ENCODE results near the gene CD109. TPM values are rescaled to one million over a fixed set of nuclear protein-coding genes. Genes with fewer than 3 reads are reported as not detected.

CD109 gene
- total RNA-seq, 1 experiment from 2014 or later, result 46.1 TPM

DNA sequence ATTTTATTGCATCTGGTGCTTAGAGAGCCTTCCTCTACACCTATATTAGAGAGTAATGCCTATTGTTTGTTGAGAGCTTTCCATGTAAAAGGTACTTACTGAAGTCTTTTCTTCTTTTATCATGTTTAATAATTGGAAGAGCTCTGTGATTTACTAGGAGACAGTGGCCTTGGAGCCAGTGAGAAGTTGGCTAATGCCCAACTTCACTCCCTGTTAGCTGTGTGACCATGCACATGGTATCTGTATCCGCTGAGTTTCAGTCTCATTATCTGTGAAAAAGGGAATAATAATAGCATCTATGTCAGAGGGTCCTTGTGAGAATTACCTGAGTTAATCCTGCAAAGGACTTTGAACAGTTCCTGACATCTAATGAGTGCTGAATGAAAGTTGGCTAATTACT, 105.0 kb downstream of the CD109 start:
- in situ Hi-C loops (cut with HindIII; ENCODE audit: low pct_unique_long_range_greater_than_20kb, low sequenced_read_pairs), result no loop called here
- Histone ChIP-seq H3K36me3 (ENCODE audit: control insufficient read depth, insufficient read depth, low read length) (no peaks in the 10 kb centered on the region), H3K4me3 (ENCODE audit: low read depth in 2 of 2, low read length in 2 of 2) (no peak overlapping the region), H3K27me3 (ENCODE audit: control insufficient read depth, insufficient read depth, low read length) (no peaks in the 10 kb centered on the region), H3K4me1 (ENCODE audit: control insufficient read depth, insufficient read depth, low read length) (no peaks in the 10 kb centered on the region), H3K27ac (ENCODE audit: low read length) (no peak overlapping the region), H3K9me3 (ENCODE audit: control insufficient read depth, insufficient read depth, low read depth, low read length) (no peaks in the 10 kb centered on the region)
- DNase-seq (ENCODE audit: low read depth, low spot score) (no peak), ATAC-seq (no peak)
- intact Hi-C loops (cut with micrococcal nuclease; ENCODE audit: unreplicated experiment), result no loop called here
- BruUV-seq (replicated peaks), result no TSS peak
- CTCF ChIA-PET, result no interaction called here
- POLR2A ChIA-PET, result no interaction called here
- TF ChIP-seq TCF7L2 (IDR thresholded peaks at IDR 0.05; ENCODE audit: low read depth, low read length), result no peak
- TF ChIP-seq POLR2AphosphoS5 (IDR thresholded peaks at IDR 0.05; ENCODE audit: low read depth, low read length), result no peak
- TF ChIP-seq SIN3A (IDR thresholded peaks at IDR 0.05; ENCODE audit: borderline replicate concordance, insufficient read depth, low read depth, low read length), result no peak
- TF ChIP-seq, protein P1, sequence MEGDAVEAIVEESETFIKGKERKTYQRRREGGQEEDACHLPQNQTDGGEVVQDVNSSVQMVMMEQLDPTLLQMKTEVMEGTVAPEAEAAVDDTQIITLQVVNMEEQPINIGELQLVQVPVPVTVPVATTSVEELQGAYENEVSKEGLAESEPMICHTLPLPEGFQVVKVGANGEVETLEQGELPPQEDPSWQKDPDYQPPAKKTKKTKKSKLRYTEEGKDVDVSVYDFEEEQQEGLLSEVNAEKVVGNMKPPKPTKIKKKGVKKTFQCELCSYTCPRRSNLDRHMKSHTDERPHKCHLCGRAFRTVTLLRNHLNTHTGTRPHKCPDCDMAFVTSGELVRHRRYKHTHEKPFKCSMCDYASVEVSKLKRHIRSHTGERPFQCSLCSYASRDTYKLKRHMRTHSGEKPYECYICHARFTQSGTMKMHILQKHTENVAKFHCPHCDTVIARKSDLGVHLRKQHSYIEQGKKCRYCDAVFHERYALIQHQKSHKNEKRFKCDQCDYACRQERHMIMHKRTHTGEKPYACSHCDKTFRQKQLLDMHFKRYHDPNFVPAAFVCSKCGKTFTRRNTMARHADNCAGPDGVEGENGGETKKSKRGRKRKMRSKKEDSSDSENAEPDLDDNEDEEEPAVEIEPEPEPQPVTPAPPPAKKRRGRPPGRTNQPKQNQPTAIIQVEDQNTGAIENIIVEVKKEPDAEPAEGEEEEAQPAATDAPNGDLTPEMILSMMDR (IDR thresholded peaks at IDR 0.05), result no peak
- TF ChIP-seq, protein P2, sequence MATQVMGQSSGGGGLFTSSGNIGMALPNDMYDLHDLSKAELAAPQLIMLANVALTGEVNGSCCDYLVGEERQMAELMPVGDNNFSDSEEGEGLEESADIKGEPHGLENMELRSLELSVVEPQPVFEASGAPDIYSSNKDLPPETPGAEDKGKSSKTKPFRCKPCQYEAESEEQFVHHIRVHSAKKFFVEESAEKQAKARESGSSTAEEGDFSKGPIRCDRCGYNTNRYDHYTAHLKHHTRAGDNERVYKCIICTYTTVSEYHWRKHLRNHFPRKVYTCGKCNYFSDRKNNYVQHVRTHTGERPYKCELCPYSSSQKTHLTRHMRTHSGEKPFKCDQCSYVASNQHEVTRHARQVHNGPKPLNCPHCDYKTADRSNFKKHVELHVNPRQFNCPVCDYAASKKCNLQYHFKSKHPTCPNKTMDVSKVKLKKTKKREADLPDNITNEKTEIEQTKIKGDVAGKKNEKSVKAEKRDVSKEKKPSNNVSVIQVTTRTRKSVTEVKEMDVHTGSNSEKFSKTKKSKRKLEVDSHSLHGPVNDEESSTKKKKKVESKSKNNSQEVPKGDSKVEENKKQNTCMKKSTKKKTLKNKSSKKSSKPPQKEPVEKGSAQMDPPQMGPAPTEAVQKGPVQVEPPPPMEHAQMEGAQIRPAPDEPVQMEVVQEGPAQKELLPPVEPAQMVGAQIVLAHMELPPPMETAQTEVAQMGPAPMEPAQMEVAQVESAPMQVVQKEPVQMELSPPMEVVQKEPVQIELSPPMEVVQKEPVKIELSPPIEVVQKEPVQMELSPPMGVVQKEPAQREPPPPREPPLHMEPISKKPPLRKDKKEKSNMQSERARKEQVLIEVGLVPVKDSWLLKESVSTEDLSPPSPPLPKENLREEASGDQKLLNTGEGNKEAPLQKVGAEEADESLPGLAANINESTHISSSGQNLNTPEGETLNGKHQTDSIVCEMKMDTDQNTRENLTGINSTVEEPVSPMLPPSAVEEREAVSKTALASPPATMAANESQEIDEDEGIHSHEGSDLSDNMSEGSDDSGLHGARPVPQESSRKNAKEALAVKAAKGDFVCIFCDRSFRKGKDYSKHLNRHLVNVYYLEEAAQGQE (IDR thresholded peaks at IDR 0.05; ENCODE audit: insufficient read depth in 1 of 2, low read depth in 2 of 2, low read length in 1 of 2), result no peak

DNA sequence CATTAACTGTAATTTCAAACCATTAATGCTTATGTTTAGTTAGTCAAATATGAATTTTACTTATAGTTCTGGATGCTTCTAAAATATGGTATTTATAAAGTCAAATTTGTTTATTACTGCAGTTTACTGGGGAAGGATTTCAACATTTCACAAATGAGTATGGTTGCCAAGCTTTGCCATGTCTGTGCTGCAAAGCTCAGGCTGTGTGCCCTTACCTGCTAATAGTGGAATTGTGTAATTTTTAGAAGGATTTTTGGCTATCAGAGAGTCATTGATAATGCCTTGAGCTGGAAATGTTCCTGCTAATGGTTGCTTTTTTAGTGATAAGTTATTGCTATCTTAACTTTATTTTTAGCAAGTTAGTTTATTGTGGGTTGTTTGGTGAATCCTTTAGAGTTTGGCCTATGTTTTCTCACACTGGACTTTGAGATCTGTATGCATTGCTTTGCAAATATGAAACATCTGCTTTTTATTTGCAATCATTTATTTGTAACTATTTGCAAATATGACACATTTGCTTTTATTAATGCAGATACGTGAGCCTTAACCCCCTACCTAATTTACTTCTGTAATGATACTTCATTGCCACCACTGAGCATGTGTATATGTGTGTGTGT, 105.8 kb downstream of the CD109 start:
- CTCF ChIA-PET, result no interaction called here
- ATAC-seq (no peak), DNase-seq (ENCODE audit: low read depth, low spot score) (no peak)
- Histone ChIP-seq H3K9me3 (ENCODE audit: control insufficient read depth, insufficient read depth, low read depth, low read length) (no peaks in the 10 kb centered on the region), H3K4me1 (ENCODE audit: control insufficient read depth, insufficient read depth, low read length) (no peaks in the 10 kb centered on the region), H3K36me3 (ENCODE audit: control insufficient read depth, insufficient read depth, low read length) (no peaks in the 10 kb centered on the region), H3K4me3 (ENCODE audit: low read depth in 2 of 2, low read length in 2 of 2) (no peak overlapping the region), H3K27me3 (ENCODE audit: control insufficient read depth, insufficient read depth, low read length) (no peaks in the 10 kb centered on the region), H3K27ac (ENCODE audit: low read length) (no peak overlapping the region)
- intact Hi-C loops (cut with micrococcal nuclease; ENCODE audit: unreplicated experiment), result no loop called here
- in situ Hi-C loops (cut with HindIII; ENCODE audit: low pct_unique_long_range_greater_than_20kb, low sequenced_read_pairs), result no loop called here
- POLR2A ChIA-PET, result no interaction called here
- TF ChIP-seq TCF7L2 (IDR thresholded peaks at IDR 0.05; ENCODE audit: low read depth, low read length) (no peak), SIN3A (IDR thresholded peaks at IDR 0.05; ENCODE audit: borderline replicate concordance, insufficient read depth, low read depth, low read length) (no peak), POLR2AphosphoS5 (IDR thresholded peaks at IDR 0.05; ENCODE audit: low read depth, low read length) (no peak)
- TF ChIP-seq, protein P2 (IDR thresholded peaks at IDR 0.05; ENCODE audit: insufficient read depth in 1 of 2, low read depth in 2 of 2, low read length in 1 of 2), result no peak
- TF ChIP-seq, protein P1 (IDR thresholded peaks at IDR 0.05), result no peak
- no TSS peak for BruUV-seq (replicated peaks)

Measured in Panc1 (cell line).